CD4-positive, alpha-beta T cell treated with Interleukin-15 for 4 hours (primary cell): Measurements from ENCODE around the gene SLC34A1.

Experiments used
- DNase-seq: peaks from one replicate; pipeline ENCODE4 v3.0.0-alpha.2; 2020; ENCODE audit warnings: low spot score

SLC34A1 gene

GRCh38 chr5:177432143-177432838 lies 48.1 kb downstream of the SLC34A1 start:
- DNase-seq, result no peak

- no peak for DNase-seq
Measured at GRCh38 chr5:177432839-177433657, 48.8 kb downstream of the SLC34A1 start.

GRCh38 chr5:177433658-177434217 lies 49.5 kb downstream of the SLC34A1 start:
- DNase-seq, result no peak

- DNase-seq, result peak; percentile 72
Measured at GRCh38 chr5:177434437-177434836, 50.2 kb downstream of the SLC34A1 start.

- no peak for DNase-seq
Measured at GRCh38 chr5:177434942-177435738, 50.9 kb downstream of the SLC34A1 start.

GRCh38 chr5:177435847-177436536 lies 51.8 kb downstream of the SLC34A1 start:
- DNase-seq, result no peak

- DNase-seq, result no peak
Measured at GRCh38 chr5:177437623-177438022, 53.4 kb downstream of the SLC34A1 start.

GRCh38 chr5:177438468-177438867 lies 54.2 kb downstream of the SLC34A1 start:
- no peak for DNase-seq

- DNase-seq, result no peak
Measured at GRCh38 chr5:177439518-177440053, 55.4 kb downstream of the SLC34A1 start.

GRCh38 chr5:177440211-177440989 lies 56.2 kb downstream of the SLC34A1 start:
- no peak for DNase-seq

GRCh38 chr5:177440990-177441780 lies 57.0 kb downstream of the SLC34A1 start:
- DNase-seq, result no peak

- DNase-seq, result no peak
Measured at GRCh38 chr5:177442066-177442826, 58.0 kb downstream of the SLC34A1 start.

GRCh38 chr5:177443144-177443983 lies 59.1 kb downstream of the SLC34A1 start:
- no peak for DNase-seq

- peak; percentile 36 for DNase-seq
Measured at GRCh38 chr5:177444106-177445051, 60.1 kb downstream of the SLC34A1 start.

- peak; percentile 31 for DNase-seq
Measured at GRCh38 chr5:177445052-177445916, 61.0 kb downstream of the SLC34A1 start.

- DNase-seq, result no peak
Measured at GRCh38 chr5:177445917-177446199, 61.6 kb downstream of the SLC34A1 start.
